ENCODE results near the gene ATP8B1. TPM values are rescaled to one million over a fixed set of nuclear protein-coding genes. Genes with fewer than 3 reads are reported as not detected.

The ATP8B1 gene
- total and polyA plus RNA-seq, 9 of the 15 experiments (the other 6 are each of a cell fraction or from before 2014, with no cell fraction given) = 0.01 to 0.22 (median 0.03) TPM; not detected in 3

DNA sequence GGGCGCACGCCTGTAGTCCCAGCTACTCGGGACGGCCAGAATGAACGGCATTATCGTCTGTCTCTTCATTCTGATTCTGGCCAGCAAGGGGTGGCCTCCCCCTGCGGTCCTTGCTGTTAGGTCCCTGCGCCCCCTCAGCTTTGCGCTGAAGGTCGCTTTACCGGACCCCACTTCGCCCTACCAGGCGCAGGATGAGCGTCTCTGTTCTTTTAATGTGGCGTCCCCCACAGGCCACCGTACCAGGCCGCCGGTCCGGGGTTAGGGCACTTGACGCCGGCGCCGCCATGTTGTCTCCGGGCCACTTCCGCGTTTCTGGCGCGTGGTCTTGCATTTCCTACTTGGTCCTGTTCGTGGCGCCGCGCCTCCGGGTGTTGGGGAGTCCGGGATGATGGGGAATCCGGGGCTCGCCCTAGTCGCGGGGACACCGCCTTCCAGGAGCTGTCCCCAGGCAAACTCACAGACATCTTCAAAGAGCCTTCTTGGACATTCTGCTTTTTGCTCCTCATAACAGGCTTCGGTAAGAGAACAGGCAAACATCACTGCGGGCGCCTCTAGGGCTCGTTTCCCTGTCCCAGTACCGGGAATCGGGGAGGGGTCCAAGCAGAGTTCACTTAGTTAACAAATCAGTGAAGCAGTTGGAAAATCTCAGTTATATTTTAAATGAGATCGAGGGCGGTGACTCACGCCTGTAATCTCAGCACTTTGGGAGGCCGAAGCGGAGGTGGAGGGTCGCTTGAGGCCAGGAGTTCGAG is 172.9 kb downstream of the ATP8B1 start (continued):
- TF ChIP-seq CHAMP1 (IDR thresholded peaks at IDR 0.05) (0 out of 2 replicates have a peak, but pooled peaks have one; percentile 29), POLR2A (conservative IDR thresholded peaks at IDR 0.05) (no peak), MCM5 (IDR thresholded peaks at IDR 0.05; ENCODE audit: low read depth) (no peak), MIER1 (IDR thresholded peaks at IDR 0.05; ENCODE audit: low read depth) (no peak), HNRNPK (IDR thresholded peaks at IDR 0.05; ENCODE audit: low read depth, low read length, poor library complexity, severe bottlenecking) (no peak), KDM5B (IDR thresholded peaks at IDR 0.05; ENCODE audit: insufficient replicate concordance, low read depth, low read length) (peak; percentile 23), CXXC5 (CRISPR knock-in tag; IDR thresholded peaks at IDR 0.05) (peak; percentile 98), CAMTA2 (CRISPR knock-in tag; conservative IDR thresholded peaks at IDR 0.05) (no peak), DIDO1 (tag; IDR thresholded peaks at IDR 0.05; ENCODE audit: low read depth) (peak; percentile 78; the same call in 1 of the 2 replicates), ATF1 (CRISPR knock-in tag; IDR thresholded peaks at IDR 0.05) (no peak), ATF1 (tag; IDR thresholded peaks at IDR 0.05) (peak; percentile 74), CREB5 (CRISPR knock-in tag; IDR thresholded peaks at IDR 0.05) (no peak), RAD21 (CRISPR knock-in tag; conservative IDR thresholded peaks at IDR 0.05 in 1 of 2, IDR thresholded peaks at IDR 0.05 in 1 of 2) (peak; percentile 82), NFE2L1 (tag; IDR thresholded peaks at IDR 0.05; ENCODE audit: borderline replicate concordance, low read depth) (no peak), XRCC5 (IDR thresholded peaks at IDR 0.05; ENCODE audit: low read depth, low read length) (no peak), E2F8 (IDR thresholded peaks at IDR 0.05; ENCODE audit: low read depth, partially characterized antibody) (peak; percentile 77), NFIX (CRISPR knock-in tag; IDR thresholded peaks at IDR 0.05; ENCODE audit: low read depth) (no peak)
- TF ChIP-seq, protein P1, sequence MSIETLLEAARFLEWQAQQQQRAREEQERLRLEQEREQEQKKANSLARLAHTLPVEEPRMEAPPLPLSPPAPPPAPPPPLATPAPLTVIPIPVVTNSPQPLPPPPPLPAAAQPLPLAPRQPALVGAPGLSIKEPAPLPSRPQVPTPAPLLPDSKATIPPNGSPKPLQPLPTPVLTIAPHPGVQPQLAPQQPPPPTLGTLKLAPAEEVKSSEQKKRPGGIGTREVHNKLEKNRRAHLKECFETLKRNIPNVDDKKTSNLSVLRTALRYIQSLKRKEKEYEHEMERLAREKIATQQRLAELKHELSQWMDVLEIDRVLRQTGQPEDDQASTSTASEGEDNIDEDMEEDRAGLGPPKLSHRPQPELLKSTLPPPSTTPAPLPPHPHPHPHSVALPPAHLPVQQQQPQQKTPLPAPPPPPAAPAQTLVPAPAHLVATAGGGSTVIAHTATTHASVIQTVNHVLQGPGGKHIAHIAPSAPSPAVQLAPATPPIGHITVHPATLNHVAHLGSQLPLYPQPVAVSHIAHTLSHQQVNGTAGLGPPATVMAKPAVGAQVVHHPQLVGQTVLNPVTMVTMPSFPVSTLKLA (conservative IDR thresholded peaks at IDR 0.05) = peak; percentile 56 to 90
